GM19328 (cell line): ENCODE results near the gene SOX6.
"Not testable (repeated sequence)": the region's sequence is repeated elsewhere in the genome, so short reads cannot be mapped to it uniquely, and the experiment has no call there.

ENCODE experiments used
- ATAC-seq: cut with Tn5 transposase; IDR thresholded peaks from one replicate; pipeline ENCODE4 v1.9.1; 2021; ENCODE audit warnings: mild to moderate bottlenecking, moderate library complexity; ENCODE audit not compliant: unreplicated experiment

Gene SOX6

DNA sequence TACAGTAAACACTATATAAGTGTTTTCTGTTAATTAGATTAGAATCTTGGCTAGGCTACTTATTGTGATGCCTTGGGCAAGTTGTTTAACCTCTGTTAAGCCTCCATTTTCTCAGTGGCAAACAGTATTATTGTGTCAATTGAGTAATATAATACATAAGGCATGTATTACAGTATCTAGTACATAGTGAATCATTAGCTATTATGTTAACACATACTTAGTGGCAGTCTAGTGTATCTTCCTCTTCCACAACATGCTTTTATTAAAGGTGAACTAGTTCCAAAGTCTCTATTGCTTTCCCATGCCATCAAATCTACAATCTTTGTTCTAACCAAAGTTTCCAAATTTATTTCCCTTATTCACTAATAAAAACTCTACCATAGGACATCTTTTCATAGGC, 200.9 kb downstream of the SOX6 start:
- no peak for ATAC-seq

DNA sequence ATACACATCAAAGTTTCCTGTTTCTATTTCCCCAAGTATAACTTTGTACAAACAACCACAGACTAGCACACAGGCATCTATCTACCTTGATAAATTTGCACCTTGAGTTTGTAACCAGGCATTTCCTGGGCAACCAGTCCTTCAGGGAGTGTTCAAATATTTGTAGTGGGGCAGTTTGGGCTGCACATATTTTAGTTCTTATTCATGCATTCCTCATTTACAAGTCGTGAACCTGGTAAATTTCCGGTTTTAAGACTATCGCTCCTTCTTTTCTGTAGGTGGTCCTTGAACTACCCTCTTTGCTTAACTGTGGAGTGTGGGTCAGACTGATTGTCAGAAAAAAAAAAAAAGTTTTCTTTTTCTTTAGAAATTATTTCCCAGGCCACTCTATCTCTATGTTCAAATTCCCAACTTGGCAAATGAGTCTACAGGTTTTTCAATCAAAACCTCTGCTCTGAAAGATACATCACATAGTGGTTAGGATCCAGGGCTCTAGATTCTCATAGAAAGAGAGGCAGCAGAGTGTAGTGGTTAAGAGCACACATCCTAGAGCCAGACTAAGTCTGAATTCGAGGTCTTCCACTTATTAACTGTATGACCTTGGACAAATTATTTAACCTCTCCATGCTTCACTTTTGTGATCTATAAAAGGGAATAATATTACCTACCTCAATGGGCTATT, 201.5 kb downstream of the SOX6 start:
- ATAC-seq, result no peak

DNA sequence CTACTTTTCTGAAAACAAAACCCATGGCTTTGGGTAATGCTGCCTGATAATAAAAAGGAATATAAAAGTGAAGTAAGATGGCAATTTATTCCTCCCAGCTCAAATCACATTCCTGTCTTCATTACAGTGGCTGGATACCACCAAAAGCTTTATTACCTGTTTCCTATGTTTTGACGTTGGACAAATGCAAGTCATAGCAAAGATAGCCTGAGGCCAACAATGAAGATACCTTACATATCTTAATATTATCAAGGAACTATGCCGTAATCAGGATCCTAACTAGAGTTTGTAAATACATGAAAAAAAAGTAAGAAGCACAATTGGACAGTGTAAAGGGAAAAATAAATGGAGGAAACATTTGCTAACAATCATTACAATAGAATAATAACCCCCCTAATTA, 202.4 kb downstream of the SOX6 start:
- no peak for ATAC-seq

DNA sequence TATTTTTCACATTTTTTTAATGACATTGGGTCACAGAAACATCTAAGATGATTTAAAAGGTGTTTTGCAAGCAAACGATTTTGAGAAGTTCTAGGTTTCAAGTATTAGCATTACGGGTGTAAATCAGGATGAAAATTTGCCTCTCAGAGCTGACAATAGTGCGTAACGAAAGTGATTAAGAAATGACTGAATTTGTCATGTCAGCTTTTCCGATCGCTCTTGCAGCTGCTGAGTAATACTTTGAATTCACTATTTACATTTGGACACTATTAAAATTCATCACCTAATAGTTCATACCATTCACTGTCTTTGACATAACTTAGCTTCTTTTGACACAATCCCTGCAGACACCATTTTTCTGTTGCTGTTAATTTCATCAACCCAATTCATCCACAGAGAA, 205.2 kb downstream of the SOX6 start:
- no peak for ATAC-seq

DNA sequence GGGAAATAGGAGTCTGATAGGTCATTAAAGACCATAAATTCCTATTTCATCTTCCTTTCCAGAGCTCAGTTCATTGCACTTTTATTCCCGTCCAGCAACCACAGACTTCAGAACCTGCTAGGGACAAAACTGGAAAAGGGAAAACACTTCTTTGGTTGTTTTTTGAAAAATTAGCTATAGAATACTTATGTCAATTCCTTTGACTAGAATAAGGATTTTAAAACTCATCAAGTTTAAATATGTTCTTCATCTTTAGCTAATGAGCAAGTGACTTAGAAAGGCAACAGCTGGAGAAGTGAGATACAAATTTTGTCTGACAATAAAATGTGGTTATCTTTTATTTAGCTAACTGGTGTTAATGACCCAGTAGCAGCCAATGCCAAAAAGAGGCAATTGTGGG, 206.9 kb downstream of the SOX6 start:
- no peak for ATAC-seq

DNA sequence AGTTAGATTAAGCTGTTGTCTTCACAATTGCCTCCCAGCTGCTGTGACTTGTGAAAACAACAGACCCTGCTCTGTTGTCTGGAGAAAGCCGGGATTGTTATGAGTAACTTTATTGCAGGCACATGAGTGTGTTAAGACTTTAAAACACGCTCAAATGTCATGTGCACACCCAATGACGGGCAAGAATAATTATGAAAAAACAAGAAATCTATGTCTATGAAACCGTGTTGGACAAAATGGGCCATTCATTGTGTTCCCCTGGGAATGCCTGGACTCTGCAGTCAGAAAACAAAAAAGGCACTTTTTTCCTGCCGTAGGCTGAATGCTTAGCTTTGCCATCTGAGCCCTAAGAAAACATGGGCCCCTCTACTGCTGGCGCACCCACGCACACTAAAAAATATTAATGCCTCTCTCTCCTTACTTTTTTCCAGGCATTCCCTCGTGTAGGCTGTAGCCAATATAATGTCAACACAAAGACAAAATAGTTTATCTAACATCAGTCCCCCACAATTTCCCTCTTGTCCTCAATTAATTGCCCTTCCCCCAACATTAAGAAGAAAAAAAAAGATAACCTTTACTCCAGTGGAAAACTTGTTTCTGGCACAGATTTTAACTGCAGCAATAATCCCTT, 207.9 kb downstream of the SOX6 start:
- no peak for ATAC-seq

DNA sequence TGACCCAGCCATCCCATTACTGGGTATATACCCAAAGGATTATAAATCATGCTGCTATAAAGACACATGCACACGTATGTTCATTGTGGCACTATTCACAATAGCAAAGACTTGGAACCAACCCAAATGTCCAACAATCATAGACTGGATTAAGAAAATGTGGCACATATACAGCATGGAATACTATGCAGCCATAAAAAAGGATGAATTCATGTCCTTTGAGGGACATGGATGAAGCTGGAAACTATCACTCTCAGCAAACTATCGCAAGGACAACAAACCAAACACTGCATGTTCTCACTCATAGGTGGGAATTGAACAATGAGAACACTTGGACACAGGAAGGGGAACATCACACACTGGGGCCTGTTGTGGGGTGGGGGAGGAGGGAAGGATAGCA, 209.4 kb downstream of the SOX6 start:
- not testable (repeated sequence) for ATAC-seq

DNA sequence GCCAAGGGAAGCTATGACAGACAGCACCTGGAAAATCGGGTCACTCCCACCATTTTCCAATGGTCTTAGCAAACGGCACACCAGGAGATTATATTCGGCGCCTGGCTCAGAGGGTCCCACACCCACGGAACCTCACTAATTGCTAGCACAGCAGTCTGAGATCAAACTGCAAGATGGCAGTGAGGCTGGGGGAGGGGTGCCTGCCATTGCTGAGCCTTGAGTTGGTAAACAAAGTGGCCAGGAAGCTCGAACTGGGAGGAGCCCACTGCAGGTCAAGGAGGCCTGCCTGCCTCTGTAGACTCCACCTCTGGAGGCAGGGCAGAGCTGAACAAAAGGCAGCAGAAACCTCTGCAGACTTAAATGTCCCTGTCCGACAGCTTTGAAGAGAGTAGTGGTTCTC, 214.7 kb downstream of the SOX6 start:
- ATAC-seq, result not testable (repeated sequence)

DNA sequence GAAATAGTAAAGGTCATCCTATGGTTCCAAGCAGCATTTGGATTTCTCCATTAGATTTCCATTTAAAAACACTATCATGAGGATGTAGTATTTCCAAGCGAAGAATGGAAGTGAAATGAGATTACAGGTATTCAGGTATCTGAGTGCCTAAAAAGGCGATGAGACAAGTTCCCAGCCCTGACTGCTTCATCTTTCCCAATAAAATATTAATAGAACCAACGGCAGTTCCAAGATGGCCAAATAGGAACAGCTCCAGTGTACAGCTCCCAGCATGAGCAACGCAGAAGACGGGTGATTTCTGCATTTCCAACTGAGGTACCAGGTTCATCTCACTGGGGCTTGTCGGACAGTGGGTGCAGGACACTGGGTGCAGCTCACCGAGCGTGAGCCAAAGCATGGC, 215.2 kb downstream of the SOX6 start:
- not testable (repeated sequence) for ATAC-seq

DNA sequence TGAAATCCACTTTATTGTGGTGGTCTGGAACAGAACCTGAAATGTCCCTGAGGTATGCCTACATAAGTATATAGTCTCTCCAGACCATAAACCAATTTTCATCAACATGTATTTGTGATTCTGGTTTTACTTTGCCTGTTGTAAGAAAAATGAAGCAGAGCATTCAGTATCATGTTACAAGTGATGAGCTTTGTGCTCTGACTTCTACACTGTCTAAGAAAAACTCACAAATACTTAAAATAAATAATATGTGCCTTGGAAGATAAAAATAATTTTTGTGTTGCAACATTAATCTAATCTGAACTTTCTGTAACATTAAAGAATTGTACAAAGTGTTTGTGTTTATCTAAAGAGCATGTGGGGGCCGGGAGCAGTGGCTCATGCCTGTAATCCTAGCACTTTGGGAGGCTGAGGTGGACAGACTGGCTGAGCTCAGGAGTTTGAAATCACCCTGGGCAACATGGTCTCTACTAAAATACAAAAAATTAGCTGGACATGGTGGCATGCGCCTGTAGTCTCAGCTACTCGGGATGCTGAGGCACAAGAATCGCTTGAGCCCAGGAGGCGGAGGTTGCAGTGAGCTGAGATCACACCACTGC, 219.5 kb downstream of the SOX6 start:
- ATAC-seq, result no peak

DNA sequence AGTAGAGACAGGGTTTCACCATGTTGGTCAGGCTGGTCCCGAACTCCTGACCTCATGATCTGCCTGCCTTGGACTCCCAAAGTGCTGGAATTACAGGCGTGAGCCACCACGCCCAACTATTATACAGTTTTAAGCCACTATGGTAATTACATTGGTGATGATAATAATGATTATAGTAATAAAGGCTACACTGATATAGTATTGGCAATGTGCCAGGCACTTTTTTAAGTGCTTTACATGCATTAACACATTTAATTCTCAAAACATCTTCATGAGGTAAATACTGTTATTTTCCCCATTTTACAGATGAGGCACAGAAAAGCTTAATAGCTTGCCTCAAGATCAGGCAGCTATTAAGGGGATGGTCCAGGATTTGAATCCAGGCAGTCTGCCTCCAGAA, 222.5 kb downstream of the SOX6 start:
- ATAC-seq, result no peak

DNA sequence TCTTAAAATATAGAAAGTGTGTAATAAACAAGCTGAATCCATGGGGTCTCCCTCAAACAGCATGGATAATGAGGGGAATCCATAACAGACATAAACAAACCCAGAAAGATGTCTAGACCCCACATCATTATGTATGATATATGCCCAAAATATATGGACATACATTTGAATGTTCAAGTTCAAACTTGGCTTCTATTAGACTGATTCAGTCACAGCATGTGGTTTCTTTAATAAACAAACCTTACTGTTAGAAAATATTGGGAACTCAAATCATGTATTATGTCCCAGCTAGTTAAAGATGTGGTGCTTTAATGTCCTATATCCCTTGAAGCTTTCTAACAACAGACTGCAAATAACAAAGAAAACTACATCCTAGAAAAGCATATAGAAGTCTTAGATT, 228.6 kb downstream of the SOX6 start:
- no peak for ATAC-seq

DNA sequence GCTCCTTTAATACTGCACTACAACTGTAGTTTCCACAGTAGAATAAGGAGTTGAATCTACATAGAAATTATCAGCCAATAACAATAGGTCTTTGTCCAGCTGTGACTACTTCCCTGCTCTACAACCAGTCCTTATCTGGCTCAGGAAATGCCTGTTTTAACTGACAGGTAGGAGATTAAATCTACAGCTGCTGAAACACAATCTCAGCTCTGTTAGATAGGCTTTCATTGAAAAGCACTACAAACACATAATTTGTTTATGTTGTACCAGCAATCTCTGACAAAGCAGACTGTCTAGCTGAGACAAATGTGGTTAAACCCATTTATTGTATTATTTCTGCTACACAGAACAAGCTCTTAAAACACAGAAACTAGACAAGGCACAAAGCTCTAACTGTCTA, 230.0 kb downstream of the SOX6 start:
- ATAC-seq, result no peak

DNA sequence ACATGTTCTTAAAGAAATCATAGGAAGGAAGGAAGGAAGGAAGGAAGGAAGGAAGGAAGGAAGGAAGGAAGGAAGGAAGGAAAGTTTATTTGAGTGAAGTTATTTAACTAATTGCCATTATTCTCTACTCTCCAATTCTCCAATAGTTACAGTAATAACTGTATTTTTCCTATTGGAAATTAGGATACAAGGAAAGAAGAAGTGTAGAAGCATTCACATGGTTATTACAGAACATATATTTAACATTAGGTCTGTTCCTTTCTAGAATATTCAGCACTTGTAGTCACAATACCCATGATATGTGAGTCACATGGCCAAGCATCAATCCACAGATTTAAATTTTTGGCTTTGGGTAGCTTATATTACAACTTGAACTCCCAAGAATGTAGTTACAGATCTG, 230.6 kb downstream of the SOX6 start:
- no peak for ATAC-seq

DNA sequence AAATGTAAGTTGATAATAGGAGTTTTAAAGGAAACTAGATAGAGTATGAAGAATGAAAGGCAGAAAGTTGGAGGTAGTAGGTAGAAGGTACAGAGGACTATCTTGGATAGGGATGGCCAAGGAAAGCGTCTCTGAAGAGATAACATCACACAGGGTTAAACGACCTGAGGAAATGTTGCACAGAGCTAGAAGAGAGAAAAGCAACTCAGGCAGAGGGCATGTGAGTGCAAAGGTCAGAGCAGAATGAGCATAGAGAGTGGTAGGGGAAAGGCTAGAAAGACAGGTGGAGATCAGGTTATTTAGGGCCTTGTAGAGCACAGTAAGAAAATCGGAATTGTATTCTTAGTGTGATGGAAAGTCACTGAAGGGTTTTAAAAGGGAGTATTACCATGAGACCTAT, 232.0 kb downstream of the SOX6 start:
- ATAC-seq, result no peak

DNA sequence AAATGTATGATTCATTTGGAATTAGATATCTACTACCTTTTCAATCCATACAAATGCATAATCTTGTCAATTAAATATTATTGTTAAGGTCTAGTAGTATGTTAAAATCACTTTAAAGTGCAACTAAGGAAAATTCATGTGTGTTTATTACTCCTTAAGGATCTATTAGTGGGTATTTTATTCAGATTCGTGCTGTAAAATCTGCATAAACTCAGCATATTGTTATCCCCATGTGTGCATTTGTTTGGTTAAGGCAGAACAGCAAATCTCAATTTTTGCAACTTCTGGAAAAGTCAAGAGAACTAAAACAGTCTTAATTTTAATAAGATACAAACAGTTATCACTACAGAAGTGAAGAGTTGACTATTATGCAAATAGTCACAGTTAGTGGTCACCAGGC, 234.5 kb downstream of the SOX6 start:
- no peak for ATAC-seq

DNA sequence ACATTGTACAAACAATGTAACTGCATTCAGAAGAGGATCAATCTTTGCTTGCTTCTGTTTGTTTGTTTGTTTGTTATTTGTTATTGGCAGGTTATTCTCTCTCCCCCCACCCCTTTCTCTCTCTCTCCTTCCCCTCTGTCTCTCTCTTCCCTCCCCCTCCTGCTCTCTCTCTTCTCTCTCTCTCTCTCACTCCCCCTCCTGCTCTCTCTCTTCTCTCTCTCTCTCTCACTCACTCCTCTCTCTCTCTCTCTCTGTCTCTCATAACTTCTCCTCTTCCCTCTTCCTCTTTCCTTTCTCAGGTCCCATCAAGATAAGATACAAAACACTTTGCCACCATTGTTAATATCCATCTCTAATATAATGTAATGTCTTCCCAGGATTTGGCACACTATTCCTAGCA, 236.3 kb downstream of the SOX6 start:
- ATAC-seq, result no peak

DNA sequence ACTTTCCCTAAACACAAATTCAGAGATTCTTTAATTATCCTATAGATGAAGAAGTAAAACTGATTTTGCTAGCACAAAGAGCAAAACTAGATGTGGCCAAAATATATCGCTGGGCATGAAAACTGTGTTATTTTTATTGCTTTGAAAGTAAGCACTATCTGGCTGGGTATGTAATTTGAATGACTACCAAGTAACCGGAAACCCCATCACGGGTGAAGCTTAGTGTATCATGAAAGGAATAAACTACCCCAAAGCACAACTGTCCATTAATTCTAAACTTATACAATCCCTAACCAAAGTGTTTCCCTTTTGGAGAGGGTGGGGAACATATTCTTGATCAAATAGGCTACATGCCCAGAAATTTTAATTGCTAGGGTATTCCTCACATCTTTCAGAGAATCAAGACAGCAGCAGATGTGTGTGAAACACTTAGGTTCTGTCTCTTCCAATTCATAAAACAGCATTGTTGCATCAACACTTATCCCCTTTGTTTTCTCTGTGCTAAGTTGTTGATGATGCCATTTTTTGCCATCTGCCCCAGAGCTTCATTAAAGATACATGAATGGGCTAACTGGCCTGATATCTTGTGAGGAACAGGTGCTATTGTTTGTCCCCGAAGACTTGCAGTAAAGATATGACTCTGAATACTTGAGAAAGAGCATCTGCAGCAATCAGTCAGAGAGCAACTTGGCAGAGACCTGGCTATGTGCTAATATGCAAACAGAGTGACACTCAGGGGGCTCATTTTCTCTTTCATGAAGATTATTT, 238.2 kb downstream of the SOX6 start:
- ATAC-seq, result no peak

DNA sequence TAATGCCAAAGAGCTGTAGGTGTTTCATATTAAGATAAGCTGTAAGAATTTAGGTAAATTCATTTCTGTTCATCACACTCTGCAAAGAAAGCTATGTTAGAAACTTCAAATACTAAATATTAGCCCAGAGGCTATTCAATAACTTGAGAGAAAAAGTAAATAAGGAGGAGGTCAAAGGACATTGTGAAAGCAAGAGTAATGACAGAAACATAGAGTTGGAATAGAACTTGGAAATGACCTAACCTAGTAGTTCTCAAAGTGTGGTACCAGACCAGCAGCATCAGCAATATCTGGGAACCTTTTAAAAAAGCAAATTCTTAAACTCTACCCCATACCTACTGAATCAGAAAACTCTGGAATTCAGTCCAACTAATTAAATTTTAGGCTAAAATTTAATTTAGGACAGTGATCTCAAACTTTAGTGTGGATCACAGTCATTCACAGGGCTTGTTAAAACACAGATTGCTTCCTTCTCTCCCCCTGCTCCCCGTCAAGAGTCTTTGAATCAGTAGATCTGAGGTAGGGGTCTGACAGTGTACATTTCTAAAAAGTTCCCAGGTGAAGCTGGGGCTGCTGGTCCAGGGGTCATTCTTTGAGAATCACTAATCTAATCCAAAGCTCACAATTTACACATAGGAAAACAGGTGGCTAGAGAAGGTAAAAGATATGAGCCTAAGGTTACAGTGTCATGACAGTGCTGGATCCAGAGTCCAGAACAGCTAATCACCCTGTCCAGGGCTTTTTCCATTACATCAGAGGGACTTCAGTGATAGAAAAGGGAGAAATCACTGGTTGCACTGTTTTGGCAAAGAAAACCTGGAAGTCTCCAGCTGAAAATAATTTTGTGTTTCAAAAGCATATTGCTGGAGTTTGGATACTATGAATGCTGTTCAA, 241.1 kb downstream of the SOX6 start:
- ATAC-seq, result no peak

DNA sequence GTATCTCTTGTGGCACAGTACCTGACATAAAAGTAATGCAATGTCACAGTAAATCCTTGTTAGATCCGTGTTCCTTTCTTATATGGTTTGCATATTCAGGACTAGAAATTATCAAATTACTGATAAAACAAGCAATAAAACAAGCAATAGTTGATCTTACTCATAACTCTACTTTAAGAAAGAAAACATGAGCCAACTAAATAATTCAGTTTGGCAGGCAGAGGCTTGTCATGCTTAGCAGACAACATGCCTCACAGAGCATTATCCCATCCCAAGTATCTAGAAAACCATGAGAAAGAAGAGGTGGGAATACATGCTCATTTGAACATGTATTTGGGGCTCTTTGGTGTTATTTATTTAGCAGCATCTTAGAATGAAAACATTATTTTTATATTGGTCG, 241.9 kb downstream of the SOX6 start:
- no peak for ATAC-seq

DNA sequence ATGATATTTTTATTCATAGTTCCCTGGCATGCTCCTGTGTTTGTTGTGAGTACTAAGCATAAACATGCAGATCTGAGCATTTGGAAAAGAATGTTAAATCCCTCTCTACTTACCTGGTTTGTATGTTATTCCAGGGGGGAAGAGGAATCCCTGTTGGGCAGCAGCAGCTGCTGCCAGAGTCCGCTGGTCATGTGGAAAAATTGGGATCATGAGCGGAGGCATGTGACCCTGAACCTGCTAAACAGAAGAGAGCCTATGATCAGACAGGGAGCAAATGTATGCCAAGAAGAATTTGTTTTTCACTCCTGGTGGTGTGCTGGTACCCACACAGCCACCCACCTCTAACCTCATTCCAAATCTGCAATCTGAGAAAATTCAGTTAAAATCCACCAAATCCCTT, 244.7 kb downstream of the SOX6 start:
- ATAC-seq, result no peak
